AG09309 (cell line): ENCODE data around the gene RNF7.

ENCODE experiments used
- DNase-seq: peaks from one replicate; pipeline ENCODE4 v3.0.0-alpha.2; 2010; ENCODE audit warnings: low read depth
- H3K4me3 ChIP-seq: 2 replicates; pipeline ENCODE4 v1.5.1; 2011; ENCODE audit warnings: mild to moderate bottlenecking, low read depth, low read length, moderate library complexity; ENCODE audit not compliant: control insufficient read depth
- CTCF ChIP-seq: IDR thresholded peaks from 2 replicates; pipeline ENCODE4 v1.5.1; 2011; ENCODE audit warnings: mild to moderate bottlenecking, low read depth, low read length, inconsistent platforms; ENCODE audit not compliant: insufficient read depth, control insufficient read depth; ENCODE audit errors: missing control alignments

RNF7 gene

DNA sequence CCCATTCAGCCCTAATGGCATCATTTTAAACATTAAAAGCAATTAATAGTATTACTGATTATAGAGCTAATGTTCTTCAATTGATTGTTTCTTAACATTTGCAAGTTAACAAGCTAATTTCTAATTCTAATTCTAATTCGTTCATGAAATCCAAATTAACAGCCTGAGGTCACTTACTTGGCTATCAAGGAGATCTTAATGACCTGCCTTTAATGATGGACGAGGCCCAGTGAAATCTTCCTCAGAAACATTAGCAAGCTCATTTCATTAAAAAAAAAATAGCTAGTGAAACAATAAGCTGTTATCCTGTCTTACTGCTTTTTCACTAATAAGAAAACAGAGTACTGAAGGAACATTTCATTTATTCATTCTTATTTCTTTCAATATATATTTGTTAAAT, 15.4 kb upstream of the RNF7 start:
- TF ChIP-seq CTCF: no peak
- H3K4me3 ChIP-seq: no peak overlapping the region
- DNase-seq: no peak

DNA sequence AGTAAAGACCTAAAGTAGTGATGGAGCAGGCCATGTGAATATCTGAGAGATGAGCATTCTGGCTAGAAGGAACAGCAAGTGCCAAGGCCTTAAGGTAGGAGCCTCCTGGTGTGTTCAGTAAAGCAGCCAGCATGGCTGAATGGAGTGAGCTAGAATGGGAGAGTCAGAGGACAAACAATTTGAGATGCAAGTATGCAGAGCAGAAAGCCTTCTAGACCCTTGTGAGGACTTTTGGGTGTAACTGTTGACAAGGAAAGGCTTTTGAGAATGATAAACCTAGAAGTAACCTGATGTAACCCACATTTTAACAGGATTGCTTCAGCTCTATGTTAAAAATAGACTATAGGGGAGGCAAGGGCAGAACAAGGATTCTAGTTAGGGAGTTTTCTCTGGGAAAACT, 14.8 kb upstream of the RNF7 start:
- TF ChIP-seq CTCF: no peak
- H3K4me3 ChIP-seq: no peak overlapping the region
- no peak for DNase-seq

DNA sequence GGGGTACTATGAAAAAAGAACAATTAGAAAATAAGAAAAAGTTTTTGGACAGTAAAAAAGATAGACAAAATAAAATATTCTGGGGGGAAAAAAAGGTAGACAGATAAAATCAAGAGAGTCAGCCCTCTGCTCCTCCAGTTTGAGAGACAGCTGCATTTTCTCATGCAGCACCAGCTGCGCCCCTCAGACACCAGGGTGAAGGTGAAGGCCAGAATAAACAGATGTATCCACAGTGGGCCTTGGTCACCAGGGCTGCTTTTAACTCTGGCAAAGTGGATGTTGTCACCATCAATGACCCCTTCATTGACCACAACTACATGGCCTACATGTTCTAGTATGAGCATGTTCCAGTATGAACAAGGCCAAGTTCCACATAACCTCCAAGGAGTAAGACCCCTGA, 13.9 kb upstream of the RNF7 start:
- no peak for DNase-seq
- no peak for TF ChIP-seq CTCF
- H3K4me3 ChIP-seq: no peak overlapping the region

DNA sequence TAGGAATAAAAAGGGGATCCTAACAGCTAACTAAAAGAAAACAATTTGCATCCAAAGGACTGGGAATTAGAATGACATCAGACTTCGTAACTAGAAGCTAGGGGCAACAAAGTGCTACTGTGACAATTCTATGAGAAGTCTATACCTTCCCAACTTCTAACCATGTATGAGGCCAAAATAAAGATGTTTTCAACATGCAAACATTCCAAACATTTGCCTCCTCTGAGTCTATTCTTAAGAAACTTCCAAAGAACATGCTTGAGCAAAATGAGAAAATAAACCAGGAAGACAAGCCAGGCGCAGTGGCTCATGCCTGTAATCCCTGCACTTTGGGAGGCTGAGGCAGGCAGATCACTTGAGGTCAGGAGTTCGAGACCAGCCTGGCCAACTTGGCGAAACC, 13.1 kb upstream of the RNF7 start:
- no peak for DNase-seq
- no peak for TF ChIP-seq CTCF
- no peak overlapping the region for H3K4me3 ChIP-seq

- no peak for TF ChIP-seq CTCF
- no peak for DNase-seq
- H3K4me3 ChIP-seq: no peak overlapping the region
These were observed 11.6 kb upstream of the RNF7 start for GRCh38 chr3:141726483-141726882.

- no peak overlapping the region for H3K4me3 ChIP-seq
- no peak for TF ChIP-seq CTCF
- no peak for DNase-seq
These were observed 9.7 kb upstream of the RNF7 start for GRCh38 chr3:141728355-141728892.

GRCh38 chr3:141729240-141729639, 8.9 kb upstream of the RNF7 start:
- no peak overlapping the region for H3K4me3 ChIP-seq
- peak; percentile 6 for TF ChIP-seq CTCF
- no peak for DNase-seq
